ENCODE results near the gene DENND10.
"Not testable (repeated sequence)": the region's sequence is repeated elsewhere in the genome, so short reads cannot be mapped to it uniquely, and the experiment has no call there.

Gene DENND10

DNA sequence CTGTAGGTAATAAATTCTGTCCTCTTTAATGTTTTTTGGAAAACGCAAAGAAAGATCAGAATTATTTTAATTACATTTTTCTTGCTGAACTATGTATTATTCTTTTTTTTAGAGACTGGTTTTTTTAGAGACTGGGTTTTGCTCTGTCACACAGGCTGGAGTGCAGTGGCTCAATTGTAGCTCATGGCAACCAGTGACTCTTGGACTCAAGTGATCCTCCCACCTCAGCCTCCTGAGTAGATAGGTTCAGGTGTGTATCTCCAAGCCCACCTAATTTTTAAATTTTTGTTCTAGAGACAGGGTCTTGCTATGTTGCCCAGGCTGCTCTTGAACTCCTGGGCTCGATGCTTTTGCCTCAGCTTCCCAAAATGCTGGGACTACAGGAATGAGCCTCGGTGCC is 5.3 kb upstream of the DENND10 start:
- no peak for DNase-seq (ENCODE audit: low read depth)

DNA sequence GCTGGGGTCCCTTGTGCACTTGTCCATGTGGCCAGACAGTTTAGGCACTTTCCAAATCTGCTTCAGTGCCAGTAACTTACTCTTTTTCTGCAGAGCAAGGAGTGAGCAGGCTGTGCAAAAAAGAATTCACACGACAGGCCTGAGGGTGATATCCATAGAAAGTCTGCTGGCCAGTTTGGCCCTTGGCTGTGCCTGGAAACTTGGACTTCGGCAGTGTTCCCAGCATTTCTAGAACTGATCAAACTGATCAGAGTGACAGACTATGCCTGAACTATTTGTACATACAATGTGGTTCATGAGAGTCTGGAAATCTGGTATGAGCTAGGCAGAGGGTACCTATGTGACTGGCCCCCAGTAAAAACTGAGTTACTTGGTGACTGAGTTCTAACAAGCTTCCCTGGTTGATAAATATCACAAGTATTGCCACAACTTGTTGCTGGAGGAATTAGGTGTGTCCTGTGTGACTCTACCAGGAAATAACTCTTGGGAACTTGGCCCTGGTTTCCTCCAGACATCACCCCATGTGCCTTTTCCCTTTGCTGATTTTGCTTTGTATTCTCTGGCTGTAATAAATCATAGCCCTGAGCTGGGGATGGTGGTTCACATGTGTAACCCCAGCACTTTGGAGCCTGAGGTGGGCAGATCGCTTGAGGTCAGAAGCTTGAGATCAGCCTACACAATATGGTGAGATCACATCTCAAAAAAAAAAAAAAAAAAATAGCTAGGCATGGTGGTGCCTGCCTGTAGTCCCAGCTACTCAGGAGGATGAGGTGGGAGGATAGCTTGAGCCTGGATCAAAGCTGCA is 3.3 kb upstream of the DENND10 start:
- DNase-seq (ENCODE audit: low read depth), result no peak

GRCh38 chr10:119101366-119102098 is 2.4 kb upstream of the DENND10 start:
- DNase-seq (ENCODE audit: low read depth), result no peak

DNA sequence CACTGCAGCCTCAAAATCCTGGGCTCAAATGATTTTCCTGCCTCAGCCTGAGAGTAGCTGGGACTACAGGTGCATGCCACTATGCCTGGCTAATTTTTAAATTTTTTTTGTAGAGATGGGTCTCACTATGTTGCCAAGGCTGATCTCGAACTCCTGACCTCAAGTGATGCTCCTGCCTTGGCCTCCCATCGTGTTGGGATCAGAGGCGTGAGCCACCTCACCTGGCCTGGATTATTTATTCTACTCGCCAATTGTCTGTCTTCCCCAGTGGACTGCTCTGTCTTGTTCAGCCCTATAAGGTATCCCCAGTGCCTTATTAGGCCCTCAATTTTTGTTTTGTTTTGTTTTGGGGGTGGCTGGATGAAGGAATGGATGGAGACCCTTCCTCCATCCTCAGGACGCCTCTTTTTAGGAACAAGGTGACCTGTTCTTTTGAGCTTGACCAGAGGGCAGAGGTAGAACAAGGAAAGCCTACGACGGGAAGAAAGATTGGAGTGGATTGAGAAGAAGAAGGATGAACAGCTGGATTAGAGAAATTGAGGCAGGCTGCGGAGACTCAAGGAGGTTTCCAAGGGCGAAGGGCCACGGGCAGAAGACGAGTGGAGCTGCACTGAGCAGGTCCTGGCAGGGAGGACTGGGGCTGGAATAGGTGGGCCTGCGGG is 541 bp upstream of the DENND10 start:
- no peak for DNase-seq (ENCODE audit: low read depth)

- DNase-seq (ENCODE audit: low read depth), result no peak
These were observed 722 bp downstream of the DENND10 start for GRCh38 chr10:119104654-119105015.

GRCh38 chr10:119105155-119105554 is 1.2 kb downstream of the DENND10 start:
- DNase-seq (ENCODE audit: low read depth), result no peak

DNA sequence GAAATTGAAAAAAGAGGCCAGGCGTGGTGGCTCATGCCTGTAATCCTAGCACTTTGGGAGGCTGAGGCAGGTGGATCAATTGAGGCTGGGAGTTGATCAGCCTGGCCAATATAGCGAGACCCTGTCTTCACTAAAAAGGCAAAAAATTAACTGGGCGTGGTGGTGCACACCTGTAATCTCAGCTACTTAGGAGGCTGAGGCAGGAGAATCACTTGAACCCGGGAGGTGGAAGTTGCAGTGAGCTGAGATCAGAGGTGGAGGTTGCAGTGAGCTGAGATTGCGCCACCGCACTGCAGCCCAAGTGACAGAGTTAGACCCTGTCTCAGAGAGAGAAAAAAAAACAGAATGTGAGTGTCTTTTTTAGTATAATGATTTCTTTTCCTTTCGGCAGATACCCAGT is 2.0 kb downstream of the DENND10 start:
- DNase-seq (ENCODE audit: low read depth), result not testable (repeated sequence)

DNA sequence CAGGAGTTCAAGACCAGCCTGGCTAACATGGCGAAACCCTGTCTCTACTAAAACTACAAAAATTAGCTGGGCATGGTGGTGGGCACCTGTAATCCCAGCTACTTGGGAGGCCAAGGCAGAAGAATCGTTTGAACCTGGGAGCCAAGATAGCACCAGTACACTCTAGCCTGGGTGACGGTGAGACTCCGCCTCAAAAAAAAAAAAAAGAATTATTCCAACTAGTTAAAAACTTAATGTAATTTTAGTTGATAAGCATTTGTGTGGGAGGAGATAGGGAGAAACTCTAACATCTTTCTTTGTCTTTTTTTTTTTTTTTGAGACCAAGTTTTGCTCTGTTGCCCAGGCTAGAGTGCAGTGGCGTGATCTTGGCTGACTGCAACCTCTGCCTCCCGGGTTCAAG is 3.2 kb downstream of the DENND10 start:
- DNase-seq (ENCODE audit: low read depth), result not testable (repeated sequence)

DNA sequence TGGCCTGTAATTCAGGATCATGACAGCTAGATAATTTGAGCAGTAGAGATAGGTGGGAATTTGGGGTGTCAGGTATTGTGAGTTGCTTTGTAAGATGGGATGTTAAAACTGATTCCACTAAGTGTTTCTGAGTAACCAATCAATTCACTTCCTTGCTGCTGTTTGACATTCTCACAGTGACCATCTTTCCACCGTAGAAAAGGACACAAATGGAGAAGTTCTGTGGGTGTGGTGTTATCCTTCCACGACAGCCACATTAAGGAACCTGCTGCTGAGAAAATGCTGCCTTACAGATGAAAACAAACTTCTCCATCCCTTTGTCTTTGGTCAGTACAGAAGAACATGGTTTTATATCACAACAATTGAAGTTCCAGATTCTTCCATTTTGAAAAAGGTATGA is 3.9 kb downstream of the DENND10 start:
- not testable (repeated sequence) for DNase-seq (ENCODE audit: low read depth)

DNA sequence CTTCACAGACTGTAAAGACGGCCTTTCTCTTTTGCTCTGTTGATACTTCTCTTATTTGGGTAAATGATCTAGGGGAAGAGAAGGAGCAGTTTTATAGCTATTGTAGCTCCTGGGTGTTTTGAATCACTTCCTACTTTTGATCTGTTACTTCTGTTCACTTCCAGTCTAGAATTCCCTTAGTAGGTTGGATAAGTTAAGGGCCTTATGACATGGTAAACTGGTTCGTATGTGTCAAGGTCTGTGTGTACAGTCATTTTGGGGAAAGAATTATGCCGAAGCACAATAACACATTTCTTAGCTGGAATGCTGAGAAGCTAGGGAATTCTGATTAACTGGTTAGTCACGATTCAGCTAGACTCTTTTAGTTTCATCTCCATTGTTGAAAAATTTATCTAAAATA is 8.1 kb downstream of the DENND10 start:
- no peak for DNase-seq (ENCODE audit: low read depth)

- peak; percentile 90 for DNase-seq (ENCODE audit: low read depth)
These were observed 10.1 kb downstream of the DENND10 start for GRCh38 chr10:119113751-119114732.

DNA sequence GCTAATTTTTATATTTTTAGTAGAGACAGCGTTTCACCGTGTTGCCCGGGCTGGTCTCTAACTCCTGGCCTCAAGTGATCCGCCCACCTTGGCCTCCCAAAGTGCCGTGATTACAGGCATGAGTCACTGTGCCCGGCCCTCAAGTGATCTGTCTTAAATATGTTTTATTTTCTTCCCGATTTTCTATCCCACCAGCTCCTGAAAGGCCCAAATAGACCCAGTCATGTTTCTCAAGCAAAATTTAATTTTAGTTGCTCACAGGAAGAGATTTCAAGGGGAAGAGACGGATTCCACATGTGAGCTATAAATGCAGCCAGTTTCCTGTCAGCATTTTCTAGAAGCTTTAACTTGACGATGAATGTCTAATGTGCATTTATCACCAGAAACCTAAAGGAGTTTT is 12.0 kb downstream of the DENND10 start:
- no peak for DNase-seq (ENCODE audit: low read depth)

DNA sequence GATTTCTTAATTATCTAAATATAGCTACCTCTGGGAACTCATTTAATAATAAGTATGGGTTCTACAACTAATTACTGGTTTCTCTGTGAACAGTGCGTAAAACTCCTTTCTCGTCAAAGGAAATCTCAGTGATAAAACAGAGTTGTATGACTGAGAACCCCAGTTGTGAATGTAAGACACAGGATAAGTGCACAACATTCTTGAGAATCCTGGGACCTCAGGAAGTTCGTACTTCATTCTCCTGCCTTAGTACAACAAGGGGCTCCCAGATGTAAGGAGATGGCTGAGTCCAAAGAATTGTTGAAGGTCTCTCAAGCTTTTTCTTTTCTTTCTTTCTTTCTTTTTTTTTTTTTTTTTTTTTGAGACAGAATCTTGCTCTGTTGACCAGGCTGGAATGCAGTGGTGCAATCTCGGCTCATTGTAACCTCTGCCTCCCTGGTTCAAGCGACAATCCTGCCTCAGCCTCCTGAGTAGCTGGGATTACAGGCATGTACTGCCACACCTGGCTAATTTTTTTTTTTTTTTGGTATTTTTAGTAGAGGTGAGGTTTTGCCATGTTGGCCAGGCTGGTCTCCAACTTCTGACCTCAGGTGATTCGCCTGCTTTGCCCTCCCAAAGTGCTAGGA is 12.5 kb downstream of the DENND10 start:
- DNase-seq (ENCODE audit: low read depth), result no peak

DNA sequence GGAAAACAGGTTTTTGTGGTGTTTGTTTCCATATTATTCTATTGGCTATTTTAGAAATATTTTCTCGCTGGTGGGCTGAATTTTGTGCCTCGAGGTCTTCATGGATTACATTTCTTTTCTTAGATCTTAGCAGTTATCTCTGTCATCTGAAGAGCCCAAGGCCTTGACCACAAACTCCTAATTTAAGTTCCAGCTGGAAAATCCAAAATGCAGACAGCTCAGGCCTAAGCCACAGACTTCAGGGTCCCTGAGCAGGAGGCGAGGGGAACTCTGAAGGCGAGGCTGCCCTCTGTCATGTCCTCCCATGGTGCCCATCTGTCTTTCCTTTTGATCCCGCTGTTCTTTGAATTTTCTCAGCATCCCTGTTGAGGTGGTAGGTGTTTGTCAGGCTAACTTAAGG is 14.3 kb downstream of the DENND10 start:
- DNase-seq (ENCODE audit: low read depth), result no peak

DNA sequence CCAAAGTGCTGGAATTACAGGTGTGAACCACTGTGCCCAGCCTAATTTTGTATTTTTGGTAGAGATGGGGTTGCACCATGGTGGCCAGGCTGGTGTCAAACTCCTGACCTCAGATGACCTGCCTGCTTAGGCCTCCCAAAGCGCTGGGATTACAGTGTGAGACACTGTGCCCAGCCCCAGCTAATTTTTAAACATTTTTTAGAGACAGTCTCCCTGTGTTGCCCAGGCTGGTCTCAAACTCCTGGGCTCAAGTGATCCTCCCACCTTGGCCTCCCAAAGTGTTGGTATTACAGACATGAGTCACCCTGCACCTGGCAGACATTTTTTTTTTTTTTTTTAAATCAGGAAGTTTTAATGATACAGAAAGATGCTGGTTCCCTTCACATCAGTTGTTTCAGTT is 15.5 kb downstream of the DENND10 start:
- no peak for DNase-seq (ENCODE audit: low read depth)

DNA sequence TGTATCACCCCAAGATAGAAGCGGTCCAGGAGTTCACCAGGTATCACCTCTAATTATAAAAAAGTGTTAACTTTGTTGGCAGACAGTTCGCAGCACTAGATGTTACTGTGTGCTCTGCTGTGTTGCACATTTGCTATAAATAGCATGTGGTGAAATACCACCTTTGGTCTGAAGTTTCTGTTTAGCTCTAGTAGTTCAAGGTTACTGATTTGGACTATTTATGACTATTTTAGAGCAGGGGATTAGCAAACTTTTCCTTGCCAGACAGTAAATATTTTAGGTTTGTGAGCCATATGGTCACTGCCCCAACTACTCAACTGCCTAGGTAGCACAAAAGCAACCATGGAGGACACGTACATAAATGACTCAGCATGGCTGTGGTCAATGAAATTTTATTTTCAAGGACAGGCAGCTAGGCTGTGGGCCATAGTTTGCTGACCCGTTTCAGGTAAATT is 16.5 kb downstream of the DENND10 start:
- no peak for DNase-seq (ENCODE audit: low read depth)

GRCh38 chr10:119120875-119121274 is 17.0 kb downstream of the DENND10 start:
- DNase-seq (ENCODE audit: low read depth), result no peak

DNA sequence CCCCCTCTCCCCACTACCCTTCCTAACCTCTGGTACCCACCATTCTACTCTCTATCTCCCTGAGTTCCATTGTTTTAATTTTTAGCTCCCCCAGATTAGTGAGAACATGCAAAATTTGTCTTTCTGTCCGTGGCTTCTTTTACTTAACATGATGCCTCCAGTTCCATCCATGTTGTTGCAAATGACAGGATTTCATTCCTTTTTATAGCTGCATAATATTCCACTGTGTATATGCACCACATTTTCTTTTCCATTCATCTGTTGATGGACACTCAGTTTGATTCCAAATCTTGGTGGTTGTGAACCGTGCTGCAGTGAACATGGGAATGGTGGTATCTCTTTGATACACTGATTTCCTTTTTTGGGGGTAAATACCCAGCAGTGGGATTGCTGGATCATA is 22.0 kb downstream of the DENND10 start:
- DNase-seq (ENCODE audit: low read depth), result no peak

- DNase-seq (ENCODE audit: low read depth), result no peak
These were observed 25.8 kb downstream of the DENND10 start for GRCh38 chr10:119129721-119130120.

DNA sequence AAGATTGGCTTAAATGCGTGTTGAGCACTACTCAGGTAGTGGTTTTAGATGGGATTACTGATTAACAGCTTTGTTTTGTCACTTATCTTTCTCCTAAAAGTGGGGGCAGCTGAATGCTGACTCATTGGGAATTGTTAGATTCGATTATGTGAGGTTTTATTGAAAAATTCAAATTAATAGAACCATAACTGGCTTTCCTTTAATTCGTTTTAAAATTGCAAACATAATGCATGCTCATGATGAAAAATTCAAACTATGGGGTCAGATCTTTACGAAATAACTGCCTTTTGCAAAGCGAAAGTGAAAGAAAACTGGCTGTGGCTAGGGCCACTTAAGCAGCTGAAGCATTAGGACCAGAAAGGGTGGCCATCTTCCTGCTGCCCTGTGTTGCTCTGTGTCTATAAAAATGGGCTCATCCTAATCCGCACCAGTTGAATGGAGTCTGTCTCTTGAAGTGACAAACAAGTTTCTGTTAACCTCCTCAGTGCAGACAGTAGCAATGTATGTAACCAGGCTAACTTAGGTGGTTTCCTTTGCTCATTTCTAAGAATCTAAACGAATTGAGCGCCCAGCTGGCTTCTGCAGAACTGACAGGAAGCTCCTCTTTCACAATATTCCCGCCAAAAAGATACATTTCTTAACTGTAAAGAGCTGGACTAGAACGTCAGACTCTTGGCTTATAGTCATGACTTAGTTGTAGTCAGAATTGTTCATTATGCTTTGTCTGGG is 27.8 kb downstream of the DENND10 start:
- peak; percentile 30 for DNase-seq (ENCODE audit: low read depth)
